Neutrophil (primary cell): ENCODE measurements around the gene ZMYND8.
"Not testable (repeated sequence)": the region's sequence is repeated elsewhere in the genome, so short reads cannot be mapped to it uniquely, and the experiment has no call there.

Experiments used
- H3K27ac ChIP-seq: fragments of 200-600 bp; sonication (generic); 2 replicates; pipeline ENCODE4 v1.5.1; 2016; ENCODE audit warnings: mild to moderate bottlenecking, moderate library complexity
- H3K27me3 ChIP-seq: fragments of 200-600 bp; sonication (generic); 2 replicates; pipeline ENCODE4 v1.6.0; 2016; ENCODE audit warnings: mild to moderate bottlenecking
- H3K36me3 ChIP-seq: fragments of 200-600 bp; sonication (generic); 2 replicates; pipeline ENCODE4 v1.5.1; 2017
- H3K4me1 ChIP-seq, 2 experiments: fragments of 200-600 bp in 1 of 2; sonication (generic) in 1 of 2; 1 replicate in 1 of 2; 2 replicates in 1 of 2; pipeline versions ENCODE4 v1.5.1 to v1.6.1; 2013 to 2016; ENCODE audit warnings: low read depth in 1 of 2, low read length in 1 of 2, mild to moderate bottlenecking in 1 of 2, moderate library complexity in 1 of 2; ENCODE audit not compliant: control insufficient read depth in 1 of 2, insufficient read depth in 1 of 2
- H3K4me3 ChIP-seq, 2 experiments: fragments of 200-600 bp in 1 of 2; sonication (generic) in 1 of 2; 1 replicate in 1 of 2; 2 replicates in 1 of 2; pipeline ENCODE4 v1.5.1; 2013 to 2016; ENCODE audit warnings: low read depth in 1 of 2, low read length in 1 of 2, mild to moderate bottlenecking in 1 of 2, moderate library complexity in 1 of 2
- H3K9me3 ChIP-seq: fragments of 200-600 bp; sonication (generic); 2 replicates; pipeline ENCODE4 v1.5.1; 2016
- CTCF ChIP-seq: fragments of 200-600 bp; sonication (generic); IDR thresholded peaks from 2 replicates; pipeline ENCODE4 v1.5.1; 2016; ENCODE audit warnings: antibody characterized with exemption

ZMYND8 gene

GRCh38 chr20:47382746-47383415, 26.4 kb upstream of the ZMYND8 start:
- Histone ChIP-seq H3K9me3 (no peaks in the 10 kb centered on the region), H3K27ac (no peak overlapping the region), H3K27me3 (no peaks in the 10 kb centered on the region), H3K4me1 (peaks cover 4 to 6% of the 10 kb centered on the region in 2 experiments), H3K36me3 (no peaks in the 10 kb centered on the region), H3K4me3 (no peak overlapping the region)
- no peak for TF ChIP-seq CTCF

- TF ChIP-seq CTCF = no peak
- H3K36me3 ChIP-seq = no peaks in the 10 kb centered on the region
- no peak overlapping the region for H3K4me3 ChIP-seq
- peaks cover 4 to 6% of the 10 kb centered on the region in 2 experiments for H3K4me1 ChIP-seq
- no peaks in the 10 kb centered on the region for H3K27me3 ChIP-seq
- no peaks in the 10 kb centered on the region for H3K9me3 ChIP-seq
- H3K27ac ChIP-seq = no peak overlapping the region
Observed at GRCh38 chr20:47380481-47380880, 24.0 kb upstream of the ZMYND8 start.

- H3K9me3 ChIP-seq = no peaks in the 10 kb centered on the region
- H3K27ac ChIP-seq = no peak overlapping the region
- H3K36me3 ChIP-seq = no peaks in the 10 kb centered on the region
- TF ChIP-seq CTCF = no peak
- H3K4me1 ChIP-seq = peaks cover 4 to 6% of the 10 kb centered on the region in 2 experiments
- H3K4me3 ChIP-seq = no peak overlapping the region
- H3K27me3 ChIP-seq = no peaks in the 10 kb centered on the region
Observed at GRCh38 chr20:47379433-47380150, 23.1 kb upstream of the ZMYND8 start.

GRCh38 chr20:47377122-47377722, 20.7 kb upstream of the ZMYND8 start:
- TF ChIP-seq CTCF = no peak
- Histone ChIP-seq H3K36me3 (no peaks in the 10 kb centered on the region), H3K4me3 (no peak overlapping the region), H3K9me3 (no peaks in the 10 kb centered on the region), H3K27me3 (no peaks in the 10 kb centered on the region), H3K4me1 (no peaks in the 10 kb centered on the region), H3K27ac (no peak overlapping the region)

GRCh38 chr20:47376096-47376643, 19.7 kb upstream of the ZMYND8 start:
- not testable (repeated sequence) for H3K4me1 ChIP-seq

GRCh38 chr20:47374121-47374520, 17.6 kb upstream of the ZMYND8 start:
- not testable (repeated sequence) for H3K27me3 ChIP-seq, H3K4me1 ChIP-seq, H3K27ac ChIP-seq, H3K9me3 ChIP-seq, H3K36me3 ChIP-seq, H3K4me3 ChIP-seq

More at GRCh38 chr20:47376096-47376643, 19.7 kb upstream of the ZMYND8 start:
- H3K4me3 ChIP-seq, H3K27me3 ChIP-seq, H3K36me3 ChIP-seq, H3K9me3 ChIP-seq, H3K27ac ChIP-seq: not testable (repeated sequence)
